GM12875 (cell line): ENCODE data around the gene CDC25C.

Source experiments
- H3K4me3 ChIP-seq: one replicate; pipeline ENCODE4 v1.5.1; 2011; ENCODE audit warnings: low read depth, low read length, control low read depth
- TF ChIP-seq, protein P1 (sequence below): IDR thresholded peaks from 2 replicates; pipeline ENCODE4 v1.5.1; 2011; ENCODE audit warnings: low read depth, mild to moderate bottlenecking, control low read depth, inconsistent platforms, low read length, moderate library complexity, borderline replicate concordance; ENCODE audit not compliant: insufficient read depth

Gene CDC25C

DNA sequence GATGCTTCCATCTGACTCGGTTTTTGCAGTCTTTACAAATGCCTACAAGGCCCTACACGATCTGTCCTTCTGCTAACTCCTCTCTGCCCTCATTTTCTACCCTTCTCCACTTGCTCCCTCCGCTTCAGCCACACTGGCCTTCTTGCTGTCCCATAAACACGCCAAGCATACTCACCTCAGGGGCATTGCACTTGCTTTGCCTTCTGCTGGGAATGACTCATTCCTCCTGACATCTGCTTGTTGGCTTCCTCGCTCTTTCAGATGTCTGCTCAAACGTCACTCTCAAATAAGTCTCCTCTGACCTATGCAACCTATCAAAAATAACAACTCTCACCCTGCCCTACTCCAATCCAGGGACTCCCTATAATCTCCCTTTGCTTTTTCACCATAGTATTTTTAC lies 28.2 kb downstream of the CDC25C start:
- TF ChIP-seq, protein P1, sequence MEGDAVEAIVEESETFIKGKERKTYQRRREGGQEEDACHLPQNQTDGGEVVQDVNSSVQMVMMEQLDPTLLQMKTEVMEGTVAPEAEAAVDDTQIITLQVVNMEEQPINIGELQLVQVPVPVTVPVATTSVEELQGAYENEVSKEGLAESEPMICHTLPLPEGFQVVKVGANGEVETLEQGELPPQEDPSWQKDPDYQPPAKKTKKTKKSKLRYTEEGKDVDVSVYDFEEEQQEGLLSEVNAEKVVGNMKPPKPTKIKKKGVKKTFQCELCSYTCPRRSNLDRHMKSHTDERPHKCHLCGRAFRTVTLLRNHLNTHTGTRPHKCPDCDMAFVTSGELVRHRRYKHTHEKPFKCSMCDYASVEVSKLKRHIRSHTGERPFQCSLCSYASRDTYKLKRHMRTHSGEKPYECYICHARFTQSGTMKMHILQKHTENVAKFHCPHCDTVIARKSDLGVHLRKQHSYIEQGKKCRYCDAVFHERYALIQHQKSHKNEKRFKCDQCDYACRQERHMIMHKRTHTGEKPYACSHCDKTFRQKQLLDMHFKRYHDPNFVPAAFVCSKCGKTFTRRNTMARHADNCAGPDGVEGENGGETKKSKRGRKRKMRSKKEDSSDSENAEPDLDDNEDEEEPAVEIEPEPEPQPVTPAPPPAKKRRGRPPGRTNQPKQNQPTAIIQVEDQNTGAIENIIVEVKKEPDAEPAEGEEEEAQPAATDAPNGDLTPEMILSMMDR = no peak
- H3K4me3 ChIP-seq = no peak overlapping the region

- TF ChIP-seq, protein P1 = no peak
- no peak overlapping the region for H3K4me3 ChIP-seq
Observed at GRCh38 chr5:138289296-138289695, 42.3 kb downstream of the CDC25C start.

DNA sequence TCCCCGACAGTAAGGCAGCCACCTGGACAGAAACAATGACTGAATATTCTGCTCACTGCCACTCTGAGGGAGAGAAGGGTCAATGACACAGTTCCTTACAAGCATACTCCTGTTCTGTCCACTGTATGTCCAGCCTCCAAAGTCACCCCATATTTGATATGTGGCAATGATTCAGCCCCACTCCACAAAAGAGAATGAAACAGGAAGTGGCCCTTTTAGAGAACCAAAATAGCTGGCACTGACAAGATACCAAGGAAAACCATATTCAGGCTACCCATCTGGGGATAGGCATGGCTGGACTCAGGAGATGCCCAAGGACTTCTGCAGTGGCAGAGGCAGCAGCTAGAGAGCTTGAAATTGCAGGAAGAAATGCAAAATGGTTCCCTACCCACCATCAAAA lies 44.4 kb downstream of the CDC25C start:
- TF ChIP-seq, protein P1 = no peak
- H3K4me3 ChIP-seq = no peak overlapping the region

GRCh38 chr5:138282920-138283742 lies 48.5 kb downstream of the CDC25C start:
- TF ChIP-seq, protein P1 = peak; percentile 35; the same call in 1 of the 2 replicates
- H3K4me3 ChIP-seq = no peak overlapping the region

DNA sequence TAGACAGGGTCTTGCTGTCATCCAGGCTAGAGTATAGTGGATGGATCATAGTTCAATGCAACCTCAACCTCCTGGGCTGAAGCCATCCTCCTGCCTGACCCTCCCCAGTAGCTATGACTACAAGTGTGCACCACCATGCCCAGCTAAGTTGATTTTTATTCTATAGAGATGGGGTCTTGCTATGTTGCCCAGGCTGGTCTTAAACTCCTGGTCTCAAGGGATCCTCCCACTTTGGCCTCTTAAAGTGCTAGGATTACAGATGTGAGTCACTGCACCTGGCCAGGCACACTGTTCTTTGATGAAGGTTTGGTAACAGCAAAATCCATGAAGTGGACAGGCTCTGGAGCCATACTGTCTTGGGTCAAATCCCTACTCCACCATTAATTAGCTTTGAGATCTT lies 50.7 kb downstream of the CDC25C start:
- no peak overlapping the region for H3K4me3 ChIP-seq
- TF ChIP-seq, protein P1 = no peak

DNA sequence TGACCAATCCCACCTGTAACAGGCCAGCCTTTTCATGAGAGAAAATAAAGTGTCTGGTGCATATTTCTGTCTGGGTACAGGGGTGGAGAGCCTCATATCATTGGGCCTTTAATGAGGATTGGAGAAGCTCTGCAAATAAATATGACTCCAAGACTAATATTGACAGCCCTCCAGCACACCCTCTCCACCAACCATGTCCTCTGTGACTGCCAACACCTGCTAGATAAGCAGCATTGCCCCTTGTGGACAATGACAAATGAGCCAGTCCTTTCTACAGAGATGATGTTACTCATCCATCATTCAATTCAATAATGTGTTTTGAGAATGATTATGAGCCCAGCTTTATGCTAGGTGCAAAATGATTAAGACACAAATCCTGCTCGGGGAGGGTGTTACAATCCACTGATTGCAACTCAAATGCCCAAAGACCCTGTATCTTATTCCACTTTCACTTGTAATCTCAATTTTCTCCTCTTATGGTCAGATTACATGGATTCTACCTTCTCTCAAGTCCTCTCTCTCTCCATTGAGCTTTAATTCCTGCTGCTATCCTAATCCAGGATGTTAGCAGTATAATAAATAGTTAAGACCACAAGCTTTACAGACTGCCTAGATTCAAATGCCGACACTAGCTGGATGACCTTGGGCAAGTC lies 55.1 kb downstream of the CDC25C start:
- no peak overlapping the region for H3K4me3 ChIP-seq
- TF ChIP-seq, protein P1 = 0 out of 2 replicates have a peak, but pooled peaks have one; percentile 2

- TF ChIP-seq, protein P1 = no peak
- no peak overlapping the region for H3K4me3 ChIP-seq
Observed at GRCh38 chr5:138275895-138276294, 55.7 kb downstream of the CDC25C start.
